Liver (tissue), 9 donors: Measurements from ENCODE around the gene SOHLH1. TPM values are rescaled to one million over a fixed set of nuclear protein-coding genes. Genes with fewer than 3 reads are reported as not detected.

ENCODE experiments used
- DNase-seq: peaks from one replicate; pipeline ENCODE4 v3.0.0-alpha.2; 2017; ENCODE audit warnings: low spot score
- H3K27ac ChIP-seq, 2 donors: one replicate each; pipeline ENCODE4 v1.7.0; 2013; ENCODE audit warnings: inconsistent platforms in 2 of 2, low read length in 2 of 2, control low read depth in 1 of 2, low read depth in 1 of 2, mild to moderate bottlenecking in 1 of 2
- H3K27me3 ChIP-seq, 4 donors: one replicate each; pipeline versions ENCODE4 v1.6.1 to v1.7.0; 2013; ENCODE audit warnings: low read length in 3 of 4, inconsistent platforms in 1 of 4, mild to moderate bottlenecking in 1 of 4, moderate library complexity in 1 of 4; ENCODE audit not compliant: control insufficient read depth in 4 of 4, insufficient read depth in 4 of 4
- H3K36me3 ChIP-seq, 4 donors: one replicate each; pipeline versions ENCODE4 v1.6.1 to v1.7.0; 2013; ENCODE audit warnings: low read length in 3 of 4, mild to moderate bottlenecking in 3 of 4, low read depth in 1 of 4, moderate library complexity in 1 of 4; ENCODE audit not compliant: control insufficient read depth in 4 of 4, insufficient read depth in 3 of 4
- H3K4me1 ChIP-seq, 4 donors: one replicate each; pipeline versions ENCODE4 v1.6.1 to v1.7.0; 2013; ENCODE audit warnings: low read length in 3 of 4, mild to moderate bottlenecking in 3 of 4, moderate library complexity in 1 of 4; ENCODE audit not compliant: control insufficient read depth in 4 of 4, insufficient read depth in 4 of 4
- H3K4me3 ChIP-seq, 3 donors: one replicate each; pipeline versions ENCODE4 v1.6.1 to v1.7.0; 2013; ENCODE audit warnings: low read length in 3 of 3, control low read depth in 1 of 3, low read depth in 1 of 3, mild to moderate bottlenecking in 1 of 3
- H3K9ac ChIP-seq, 2 donors: one replicate each; pipeline ENCODE4 v1.7.0; 2013; ENCODE audit warnings: low read length in 2 of 2, mild to moderate bottlenecking in 2 of 2, moderate library complexity in 2 of 2, control low read depth in 1 of 2, low read depth in 1 of 2
- H3K9me3 ChIP-seq, 4 donors: one replicate each; pipeline versions ENCODE4 v1.6.1 to v1.7.0; 2013; ENCODE audit warnings: low read length in 3 of 4; ENCODE audit not compliant: control insufficient read depth in 4 of 4
- EGR1 ChIP-seq, 2 donors: IDR thresholded peaks; 2 replicates each; pipeline ENCODE4 v1.6.1; 2016 to 2018; ENCODE audit warnings: antibody characterized with exemption in 2 of 2, low read depth in 2 of 2
- FOXA1 ChIP-seq: IDR thresholded peaks from 2 replicates; pipeline ENCODE4 v1.6.1; 2016; ENCODE audit warnings: antibody characterized with exemption
- FOXA2 ChIP-seq: IDR thresholded peaks from 2 replicates; pipeline ENCODE4 v1.6.1; 2016; ENCODE audit warnings: antibody characterized with exemption
- GABPA ChIP-seq, 2 donors: IDR thresholded peaks in 1 of 2; conservative IDR thresholded peaks in 1 of 2; 2 replicates each; pipeline ENCODE4 v1.6.1; 2016; ENCODE audit warnings: antibody characterized with exemption in 2 of 2, mild to moderate bottlenecking in 1 of 2, moderate library complexity in 1 of 2
- HNF4A ChIP-seq, 2 donors: conservative IDR thresholded peaks; 2 replicates each; pipeline ENCODE4 v1.6.1; 2016; ENCODE audit warnings: antibody characterized with exemption in 2 of 2, mild to moderate bottlenecking in 2 of 2
- HNF4G ChIP-seq: IDR thresholded peaks from 2 replicates; pipeline ENCODE4 v1.6.1; 2016; ENCODE audit warnings: antibody characterized with exemption
- JUND ChIP-seq, 2 donors: IDR thresholded peaks; 2 replicates each; pipeline ENCODE4 v1.6.1; 2016; ENCODE audit warnings: antibody characterized with exemption in 2 of 2
- NR2F2 ChIP-seq: IDR thresholded peaks from 2 replicates; pipeline ENCODE4 v1.6.1; 2016; ENCODE audit warnings: antibody characterized with exemption
- RAD21 ChIP-seq, 2 donors: IDR thresholded peaks; 2 replicates each; pipeline ENCODE4 v1.6.1; 2016; ENCODE audit warnings: antibody characterized with exemption in 2 of 2, mild to moderate bottlenecking in 2 of 2
- RXRA ChIP-seq, 2 donors: IDR thresholded peaks; 2 replicates each; pipeline ENCODE4 v1.6.1; 2017 to 2018; ENCODE audit warnings: antibody characterized with exemption in 2 of 2, mild to moderate bottlenecking in 1 of 2
- SP1 ChIP-seq: IDR thresholded peaks from 2 replicates; pipeline ENCODE4 v1.6.1; 2018; ENCODE audit warnings: antibody characterized with exemption, mild to moderate bottlenecking
- TAF1 ChIP-seq: conservative IDR thresholded peaks from 2 replicates; pipeline ENCODE4 v1.6.1; 2016; ENCODE audit warnings: antibody characterized with exemption, mild to moderate bottlenecking
- YY1 ChIP-seq: IDR thresholded peaks from 2 replicates; pipeline ENCODE4 v1.6.1; 2016; ENCODE audit warnings: antibody characterized with exemption, mild to moderate bottlenecking
- WGBS: extraction: QIAGEN DNeasy Blood & Tissue Kit; methylation state at CpG from one replicate; pipeline ENCODE4 v1.1.7; 2013; 5-methylcytosine and 5-hydroxymethylcytosine counted together
- polyA plus RNA-seq, 2 donors: library from polyadenylated mRNA; stranded (reverse) in 1 of 2; unstranded in 1 of 2; fragments of 200-250 nt in 1 of 2; fragments of >200 nt in 1 of 2; fragmentation: Nextera tagmentation in 1 of 2; extraction: Ambion mirVana in 1 of 2; gene quantifications; one replicate each; pipeline versions ENCODE4 v1.2.1 to v1.2.3, GENCODE V29; 2013 to 2015
- total RNA-seq, 2 donors: library from RNA; depleted of rRNA; stranded (reverse); fragments of >200 nt; gene quantifications; one replicate each; pipeline ENCODE4 v1.2.3, GENCODE V29; 2014
- TF ChIP-seq, protein P1 (sequence below): IDR thresholded peaks from 2 replicates; pipeline ENCODE4 v1.6.1; 2016; ENCODE audit warnings: antibody characterized with exemption
- TF ChIP-seq, protein P2 (sequence below): IDR thresholded peaks from 2 replicates; pipeline ENCODE4 v1.6.1; 2016; ENCODE audit warnings: antibody characterized with exemption, mild to moderate bottlenecking
- TF ChIP-seq, protein P3 (sequence below): fragments of 150-350 bp; IDR thresholded peaks from 2 replicates; pipeline ENCODE4 v1.5.1; 2017; ENCODE audit warnings: improper control_type of control experiment, low read depth, low read length; ENCODE audit not compliant: missing input control
- TF ChIP-seq, protein P4 (sequence below): IDR thresholded peaks from 2 replicates; pipeline ENCODE4 v1.6.1; 2016; ENCODE audit warnings: antibody characterized with exemption
- TF ChIP-seq, protein P5 (sequence below): IDR thresholded peaks from 2 replicates; pipeline ENCODE4 v1.6.1; 2016; ENCODE audit warnings: antibody characterized with exemption
- donor health status: healthy.
- donor health status: healthy.
- donor health status: healthy.
- donor health status: healthy.
- donor health status: healthy.

The SOHLH1 gene
- total and polyA plus RNA-seq, 4 donors = not detected

DNA sequence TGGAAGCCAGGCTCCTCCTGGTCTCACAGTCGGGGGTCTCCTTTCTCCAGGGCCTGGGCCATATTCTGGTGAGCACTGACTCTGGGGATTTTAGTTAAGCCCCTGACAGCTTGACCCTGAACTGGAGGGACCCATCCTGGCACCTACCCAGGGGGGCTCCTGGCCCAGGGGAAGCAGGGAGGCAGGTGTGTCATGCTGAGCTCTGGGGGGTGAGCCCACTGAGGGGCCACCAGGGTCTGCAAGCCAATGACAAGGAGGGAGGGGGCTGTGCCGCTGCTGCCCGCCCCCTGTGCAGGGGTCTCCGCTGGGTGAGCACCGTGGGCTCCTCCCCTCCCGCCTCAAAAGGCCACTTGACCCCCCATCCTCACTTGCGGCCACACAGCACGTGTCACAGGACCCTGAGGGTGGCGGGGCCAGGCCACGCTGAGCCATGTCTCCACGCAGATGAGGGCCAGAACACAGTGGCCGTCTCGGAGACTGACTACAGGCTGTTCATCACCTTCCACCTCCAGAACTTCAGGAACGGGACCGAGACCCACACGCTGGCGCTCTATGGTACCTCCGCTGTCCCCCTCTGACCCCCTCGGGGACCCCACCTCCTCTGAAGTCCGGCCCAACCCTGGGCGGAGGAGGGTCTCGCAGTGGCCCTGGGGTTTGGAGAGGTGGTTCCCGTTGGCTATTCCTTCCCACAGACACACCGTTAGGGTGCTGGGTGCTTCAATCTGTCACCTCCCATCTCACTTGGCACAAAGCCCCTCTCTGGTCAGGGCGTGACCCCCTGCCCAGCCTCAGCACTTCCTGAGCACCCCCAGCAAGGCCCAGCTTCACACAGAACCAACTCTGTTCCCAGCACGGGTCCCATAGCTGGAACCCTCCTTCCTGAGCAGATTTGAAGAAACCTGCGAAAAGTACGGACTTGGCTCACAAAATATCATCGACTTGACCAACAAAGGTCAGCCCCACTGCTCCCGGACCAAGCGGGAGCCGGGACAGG lies 34.2 kb downstream of the SOHLH1 start:
- no peaks in the 10 kb centered on the region for H3K9me3 ChIP-seq
- DNase-seq = no peak
- H3K27me3 ChIP-seq = no peaks in the 10 kb centered on the region
- H3K27ac ChIP-seq = no peak overlapping the region
- no peaks in the 10 kb centered on the region for H3K36me3 ChIP-seq
- H3K4me3 ChIP-seq = no peak overlapping the region
- H3K4me1 ChIP-seq = no peaks in the 10 kb centered on the region
- H3K9ac ChIP-seq = no peak overlapping the region
- WGBS = 77% methylated on average over 32 of the region's 32 CpGs
- TF ChIP-seq FOXA1 (no peak), NR2F2 (no peak), RXRA (IDR thresholded peaks at IDR 0.05) (no peak), HNF4G (no peak), FOXA2 (no peak), TAF1 (no peak), GABPA (IDR thresholded peaks at IDR 0.05 in 1 of 2, conservative IDR thresholded peaks at IDR 0.05 in 1 of 2) (no peak), YY1 (no peak), HNF4A (conservative IDR thresholded peaks at IDR 0.05) (no peak), SP1 (no peak), JUND (IDR thresholded peaks at IDR 0.05) (no peak), EGR1 (IDR thresholded peaks at IDR 0.05; ENCODE audit: low read depth in 2 of 2) (no peak), RAD21 (IDR thresholded peaks at IDR 0.05) (no peak)
- TF ChIP-seq, protein P1, sequence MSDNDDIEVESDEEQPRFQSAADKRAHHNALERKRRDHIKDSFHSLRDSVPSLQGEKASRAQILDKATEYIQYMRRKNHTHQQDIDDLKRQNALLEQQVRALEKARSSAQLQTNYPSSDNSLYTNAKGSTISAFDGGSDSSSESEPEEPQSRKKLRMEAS = no peak
- TF ChIP-seq, protein P2, sequence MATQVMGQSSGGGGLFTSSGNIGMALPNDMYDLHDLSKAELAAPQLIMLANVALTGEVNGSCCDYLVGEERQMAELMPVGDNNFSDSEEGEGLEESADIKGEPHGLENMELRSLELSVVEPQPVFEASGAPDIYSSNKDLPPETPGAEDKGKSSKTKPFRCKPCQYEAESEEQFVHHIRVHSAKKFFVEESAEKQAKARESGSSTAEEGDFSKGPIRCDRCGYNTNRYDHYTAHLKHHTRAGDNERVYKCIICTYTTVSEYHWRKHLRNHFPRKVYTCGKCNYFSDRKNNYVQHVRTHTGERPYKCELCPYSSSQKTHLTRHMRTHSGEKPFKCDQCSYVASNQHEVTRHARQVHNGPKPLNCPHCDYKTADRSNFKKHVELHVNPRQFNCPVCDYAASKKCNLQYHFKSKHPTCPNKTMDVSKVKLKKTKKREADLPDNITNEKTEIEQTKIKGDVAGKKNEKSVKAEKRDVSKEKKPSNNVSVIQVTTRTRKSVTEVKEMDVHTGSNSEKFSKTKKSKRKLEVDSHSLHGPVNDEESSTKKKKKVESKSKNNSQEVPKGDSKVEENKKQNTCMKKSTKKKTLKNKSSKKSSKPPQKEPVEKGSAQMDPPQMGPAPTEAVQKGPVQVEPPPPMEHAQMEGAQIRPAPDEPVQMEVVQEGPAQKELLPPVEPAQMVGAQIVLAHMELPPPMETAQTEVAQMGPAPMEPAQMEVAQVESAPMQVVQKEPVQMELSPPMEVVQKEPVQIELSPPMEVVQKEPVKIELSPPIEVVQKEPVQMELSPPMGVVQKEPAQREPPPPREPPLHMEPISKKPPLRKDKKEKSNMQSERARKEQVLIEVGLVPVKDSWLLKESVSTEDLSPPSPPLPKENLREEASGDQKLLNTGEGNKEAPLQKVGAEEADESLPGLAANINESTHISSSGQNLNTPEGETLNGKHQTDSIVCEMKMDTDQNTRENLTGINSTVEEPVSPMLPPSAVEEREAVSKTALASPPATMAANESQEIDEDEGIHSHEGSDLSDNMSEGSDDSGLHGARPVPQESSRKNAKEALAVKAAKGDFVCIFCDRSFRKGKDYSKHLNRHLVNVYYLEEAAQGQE = no peak
- TF ChIP-seq, protein P3, sequence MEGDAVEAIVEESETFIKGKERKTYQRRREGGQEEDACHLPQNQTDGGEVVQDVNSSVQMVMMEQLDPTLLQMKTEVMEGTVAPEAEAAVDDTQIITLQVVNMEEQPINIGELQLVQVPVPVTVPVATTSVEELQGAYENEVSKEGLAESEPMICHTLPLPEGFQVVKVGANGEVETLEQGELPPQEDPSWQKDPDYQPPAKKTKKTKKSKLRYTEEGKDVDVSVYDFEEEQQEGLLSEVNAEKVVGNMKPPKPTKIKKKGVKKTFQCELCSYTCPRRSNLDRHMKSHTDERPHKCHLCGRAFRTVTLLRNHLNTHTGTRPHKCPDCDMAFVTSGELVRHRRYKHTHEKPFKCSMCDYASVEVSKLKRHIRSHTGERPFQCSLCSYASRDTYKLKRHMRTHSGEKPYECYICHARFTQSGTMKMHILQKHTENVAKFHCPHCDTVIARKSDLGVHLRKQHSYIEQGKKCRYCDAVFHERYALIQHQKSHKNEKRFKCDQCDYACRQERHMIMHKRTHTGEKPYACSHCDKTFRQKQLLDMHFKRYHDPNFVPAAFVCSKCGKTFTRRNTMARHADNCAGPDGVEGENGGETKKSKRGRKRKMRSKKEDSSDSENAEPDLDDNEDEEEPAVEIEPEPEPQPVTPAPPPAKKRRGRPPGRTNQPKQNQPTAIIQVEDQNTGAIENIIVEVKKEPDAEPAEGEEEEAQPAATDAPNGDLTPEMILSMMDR = no peak
- TF ChIP-seq, protein P4, sequence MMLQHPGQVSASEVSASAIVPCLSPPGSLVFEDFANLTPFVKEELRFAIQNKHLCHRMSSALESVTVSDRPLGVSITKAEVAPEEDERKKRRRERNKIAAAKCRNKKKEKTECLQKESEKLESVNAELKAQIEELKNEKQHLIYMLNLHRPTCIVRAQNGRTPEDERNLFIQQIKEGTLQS = no peak
- TF ChIP-seq, protein P5, sequence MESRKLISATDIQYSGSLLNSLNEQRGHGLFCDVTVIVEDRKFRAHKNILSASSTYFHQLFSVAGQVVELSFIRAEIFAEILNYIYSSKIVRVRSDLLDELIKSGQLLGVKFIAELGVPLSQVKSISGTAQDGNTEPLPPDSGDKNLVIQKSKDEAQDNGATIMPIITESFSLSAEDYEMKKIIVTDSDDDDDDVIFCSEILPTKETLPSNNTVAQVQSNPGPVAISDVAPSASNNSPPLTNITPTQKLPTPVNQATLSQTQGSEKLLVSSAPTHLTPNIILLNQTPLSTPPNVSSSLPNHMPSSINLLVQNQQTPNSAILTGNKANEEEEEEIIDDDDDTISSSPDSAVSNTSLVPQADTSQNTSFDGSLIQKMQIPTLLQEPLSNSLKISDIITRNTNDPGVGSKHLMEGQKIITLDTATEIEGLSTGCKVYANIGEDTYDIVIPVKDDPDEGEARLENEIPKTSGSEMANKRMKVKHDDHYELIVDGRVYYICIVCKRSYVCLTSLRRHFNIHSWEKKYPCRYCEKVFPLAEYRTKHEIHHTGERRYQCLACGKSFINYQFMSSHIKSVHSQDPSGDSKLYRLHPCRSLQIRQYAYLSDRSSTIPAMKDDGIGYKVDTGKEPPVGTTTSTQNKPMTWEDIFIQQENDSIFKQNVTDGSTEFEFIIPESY = no peak
